SIG-M5 treated with dmso at 0.1 percent for 504 hours (cell line): Measurements from ENCODE around the gene PPP1R14B.
A peak's percentile ranks its signal among the peaks of the same experiment; 100 is the strongest.

Experiments used
- DNase-seq: peaks from one replicate; lab custom pipeline; 2025; ENCODE audit not compliant: unreplicated experiment; lab: John Stamatoyannopoulos, UW

PPP1R14B gene

GRCh38 chr11:64246871-64247728 is at the start of gene PPP1R14B:
TSS of gene PPP1R14B (minus strand) at chr11:64246943. CDS start at chr11:64246673, 270 bp downstream.
- peak; percentile 80 for DNase-seq

GRCh38 chr11:64296236-64296635 is 49.5 kb upstream of the PPP1R14B start:
- no peak for DNase-seq

- no peak for DNase-seq
Measured at GRCh38 chr11:64295760-64296159, 49.0 kb upstream of the PPP1R14B start.

GRCh38 chr11:64294774-64295173 is 48.0 kb upstream of the PPP1R14B start:
- DNase-seq = no peak

- no peak for DNase-seq
Measured at GRCh38 chr11:64292460-64293254, 45.9 kb upstream of the PPP1R14B start.

GRCh38 chr11:64291752-64292459 is 45.2 kb upstream of the PPP1R14B start:
- no peak for DNase-seq

GRCh38 chr11:64291262-64291751 is 44.6 kb upstream of the PPP1R14B start, which contains the start of gene KCNK4:
TSS of gene KCNK4 (plus strand) at chr11:64291302. CDS start at chr11:64293019, 1,717 bp downstream.
- DNase-seq = no peak

GRCh38 chr11:64290352-64291261 is 43.9 kb upstream of the PPP1R14B start:
- no peak for DNase-seq

GRCh38 chr11:64289002-64289564 is 42.3 kb upstream of the PPP1R14B start:
- DNase-seq = no peak

GRCh38 chr11:64288353-64288750 is 41.6 kb upstream of the PPP1R14B start:
- DNase-seq = no peak

- DNase-seq = no peak
Measured at GRCh38 chr11:64287676-64288352, 41.1 kb upstream of the PPP1R14B start.

- no peak for DNase-seq
Measured at GRCh38 chr11:64286801-64287159, 40.0 kb upstream of the PPP1R14B start.

- no peak for DNase-seq
Measured at GRCh38 chr11:64285885-64286800, 39.4 kb upstream of the PPP1R14B start.

- DNase-seq = peak; percentile 69
Measured at GRCh38 chr11:64284962-64285884, 38.5 kb upstream of the PPP1R14B start, which contains the start of gene GPR137. TSS of gene GPR137 (plus strand) at chr11:64285848. CDS start at chr11:64286525, 677 bp downstream.

- DNase-seq = peak; percentile 93
Measured at GRCh38 chr11:64284048-64284961, 37.6 kb upstream of the PPP1R14B start, which contains the start of gene BAD. TSS of gene BAD (minus strand) at chr11:64284665. CDS start at chr11:64284368, 297 bp downstream.

GRCh38 chr11:64283092-64283491 is 36.3 kb upstream of the PPP1R14B start:
- DNase-seq = no peak
